GM23338 (cell line): ENCODE data around the gene STXBP5. TPM values are rescaled to one million over a fixed set of nuclear protein-coding genes. Genes with fewer than 3 reads are reported as not detected.
A peak's percentile ranks its signal among the peaks of the same experiment; 100 is the strongest.

Experiments
- ATAC-seq: fragments of 200-7000 bp; cut with Tn5 transposase; 3 replicates; pipeline ENCODE4 v1.9.1; 2020
- DNase-seq: peaks from one replicate; pipeline ENCODE4 v3.0.0-alpha.2; 2015; ENCODE audit warnings: low spot score
- H2AFZ ChIP-seq: fragments of 200-600 bp; sonication (generic); 2 replicates; pipeline ENCODE4 v1.8.0; 2016; ENCODE audit warnings: antibody characterized with exemption, mild to moderate bottlenecking, moderate library complexity
- H3F3A ChIP-seq: fragments of 200-600 bp; sonication (generic); replicated peaks from 2 replicates; pipeline ENCODE4 v1.8.0; 2017; ENCODE audit warnings: antibody characterized with exemption, mixed run types, low read depth
- H3K27ac ChIP-seq: fragments of 200-600 bp; sonication (generic); 2 replicates; pipeline ENCODE4 v1.6.1; 2016; ENCODE audit warnings: low read depth
- H3K27me3 ChIP-seq: fragments of 200-600 bp; sonication (generic); 2 replicates; pipeline ENCODE4 v1.8.0; 2016; ENCODE audit warnings: mild to moderate bottlenecking, mixed run types, moderate library complexity; ENCODE audit not compliant: insufficient read depth
- H3K36me3 ChIP-seq: fragments of 200-600 bp; sonication (generic); 2 replicates; pipeline ENCODE4 v1.8.0; 2016; ENCODE audit warnings: mild to moderate bottlenecking; ENCODE audit not compliant: insufficient read depth
- H3K4me1 ChIP-seq: fragments of 200-600 bp; sonication (generic); 2 replicates; pipeline ENCODE4 v1.8.0; 2016; ENCODE audit warnings: mild to moderate bottlenecking, moderate library complexity; ENCODE audit not compliant: insufficient read depth
- H3K4me2 ChIP-seq: fragments of 200-600 bp; sonication (generic); 2 replicates; pipeline ENCODE4 v1.7.1; 2017; ENCODE audit warnings: mixed run types
- H3K4me3 ChIP-seq: fragments of 200-600 bp; sonication (generic); 2 replicates; pipeline ENCODE4 v1.6.1; 2016; ENCODE audit warnings: mixed run types
- H3K79me2 ChIP-seq: fragments of 200-600 bp; sonication (generic); replicated peaks from 2 replicates; pipeline ENCODE4 v1.8.0; 2017; ENCODE audit warnings: mild to moderate bottlenecking; ENCODE audit not compliant: insufficient read depth
- H3K9me2 ChIP-seq: fragments of 200-600 bp; sonication (generic); 2 replicates; pipeline ENCODE4 v1.8.0; 2017; ENCODE audit not compliant: insufficient read depth
- H4K20me1 ChIP-seq: fragments of 200-600 bp; sonication (generic); replicated peaks from 2 replicates; pipeline ENCODE4 v1.8.0; 2017; ENCODE audit warnings: mild to moderate bottlenecking; ENCODE audit not compliant: insufficient read depth
- H3K27ac Mint-ChIP-seq: 2 replicates; pipeline ENCODE4 v1.8.0; 2020; ENCODE audit warnings: inconsistent platforms, mild to moderate bottlenecking, moderate library complexity, mixed read lengths
- H3K27me3 Mint-ChIP-seq: 3 replicates; pipeline ENCODE4 v1.8.0; 2022; ENCODE audit warnings: low read depth, mild to moderate bottlenecking, moderate library complexity, mixed read lengths, inconsistent platforms; ENCODE audit not compliant: insufficient read depth, poor library complexity
- H3K36me3 Mint-ChIP-seq: 3 replicates; pipeline ENCODE4 v1.8.0; 2021; ENCODE audit warnings: low read depth, mild to moderate bottlenecking, inconsistent platforms, moderate library complexity, mixed read lengths
- H3K4me1 Mint-ChIP-seq: 3 replicates; pipeline ENCODE4 v1.8.0; 2020; ENCODE audit warnings: mild to moderate bottlenecking, inconsistent platforms, mixed read lengths
- H3K4me3 Mint-ChIP-seq: 3 replicates; pipeline ENCODE4 v1.8.0; 2021; ENCODE audit warnings: moderate library complexity, mild to moderate bottlenecking, inconsistent platforms, mixed read lengths
- H3K9me3 Mint-ChIP-seq: 3 replicates; pipeline ENCODE4 v1.8.0; 2020; ENCODE audit warnings: moderate library complexity, mild to moderate bottlenecking, inconsistent platforms, mixed read lengths
- CTCF ChIP-seq, 2 experiments: fragments of 200-600 bp in 1 of 2; sonication (generic) in 1 of 2; conservative IDR thresholded peaks; 2 replicates each; pipeline versions ENCODE4 v1.5.1 to v1.6.1; 2016 to 2017; ENCODE audit warnings: antibody characterized with exemption in 2 of 2, low read depth in 2 of 2, mild to moderate bottlenecking in 2 of 2, moderate library complexity in 1 of 2
- ETS1 ChIP-seq: IDR thresholded peaks from 2 replicates; pipeline ENCODE4 v1.6.1; 2016; ENCODE audit warnings: antibody characterized with exemption
- POLR2AphosphoS5 ChIP-seq: IDR thresholded peaks from 2 replicates; pipeline ENCODE4 v1.6.1; 2016; ENCODE audit warnings: antibody characterized with exemption, low read depth
- ZNF114 ChIP-seq: fragments of 250-450 bp; sonication (Bioruptor Pico); IDR thresholded peaks from 2 replicates; pipeline ENCODE4 v1.5.0; 2020; ENCODE audit warnings: mild to moderate bottlenecking, moderate library complexity
- polyA plus RNA-seq: library from polyadenylated mRNA; unstranded; fragments of >200 nt; fragmentation: Nextera tagmentation; extraction: Ambion mirVana; gene quantifications from 2 replicates; pipeline ENCODE4 v1.2.1, GENCODE V29; 2016
- total RNA-seq: library from RNA; depleted of rRNA; stranded (reverse); fragments of >200 nt; shearing (Covaris generic); gene quantifications from 2 replicates; pipeline ENCODE4 v1.2.3, GENCODE V29; 2014

The STXBP5 gene
- total and polyA plus RNA-seq, 2 experiments from 2014 or later = 3.9 to 17.8 TPM

- no peaks in the 10 kb centered on the region for H3K4me1 ChIP-seq
- H3K9me3 Mint-ChIP-seq = peaks cover 10% of the 10 kb centered on the region
- H3K4me2 ChIP-seq = no peak overlapping the region
- peaks cover 4% of the 10 kb centered on the region; the same call in 1 of the 2 replicates for H3K9me2 ChIP-seq
- no peaks in the 10 kb centered on the region for H3K36me3 ChIP-seq
- no peaks in the 10 kb centered on the region for H3K27me3 ChIP-seq
- H3K27ac Mint-ChIP-seq = no peak overlapping the region
- DNase-seq (no peak), ATAC-seq (no peak)
- H4K20me1 ChIP-seq = no peaks in the 10 kb centered on the region
- H3K4me3 ChIP-seq = no peak overlapping the region
- H3K79me2 ChIP-seq = no peaks in the 10 kb centered on the region
- peaks cover 2% of the 10 kb centered on the region for H3K27me3 Mint-ChIP-seq
- peaks cover 6% of the 10 kb centered on the region; the same call in 2 of the 3 replicates for H3K36me3 Mint-ChIP-seq
- H3K4me3 Mint-ChIP-seq = no peak overlapping the region
- H2AFZ ChIP-seq = no peak overlapping the region
- TF ChIP-seq ZNF114 (CRISPR knock-in tag) (no peak), CTCF (conservative IDR thresholded peaks at IDR 0.05; ENCODE audit: low read depth in 2 of 2) (peak in 1 of 2 experiments; percentile 15; a peak in 1 of 4 replicates), ETS1 (no peak)
- H3K4me1 Mint-ChIP-seq = no peaks in the 10 kb centered on the region
- H3F3A ChIP-seq = no peaks in the 10 kb centered on the region
- H3K27ac ChIP-seq = no peak overlapping the region
These were observed 202.6 kb downstream of the STXBP5 start for GRCh38 chr6:147406783-147407182.

- H3K79me2 ChIP-seq = no peaks in the 10 kb centered on the region
- ATAC-seq (peak; percentile 35; the same call in 1 of the 3 replicates), DNase-seq (peak; percentile 40)
- no peaks in the 10 kb centered on the region for H3K36me3 Mint-ChIP-seq
- no peaks in the 10 kb centered on the region for H4K20me1 ChIP-seq
- no peak overlapping the region for H3K27ac Mint-ChIP-seq
- peaks cover 2% of the 10 kb centered on the region for H3K27me3 Mint-ChIP-seq
- H3K4me3 Mint-ChIP-seq = no peak overlapping the region
- H3K27ac ChIP-seq = no peak overlapping the region
- peaks cover 4% of the 10 kb centered on the region; the same call in 1 of the 2 replicates for H3K9me2 ChIP-seq
- no peak overlapping the region for H3K4me2 ChIP-seq
- H2AFZ ChIP-seq = no peak overlapping the region
- H3K36me3 ChIP-seq = no peaks in the 10 kb centered on the region
- no peak overlapping the region for H3K4me3 ChIP-seq
- H3K27me3 ChIP-seq = no peaks in the 10 kb centered on the region
- H3K4me1 ChIP-seq = no peaks in the 10 kb centered on the region
- peak; percentile 30 to 72 for TF ChIP-seq CTCF (conservative IDR thresholded peaks at IDR 0.05; ENCODE audit: low read depth in 2 of 2)
- TF ChIP-seq ETS1 = no peak
- TF ChIP-seq POLR2AphosphoS5 = no peak
- peaks cover 3% of the 10 kb centered on the region; the same call in 2 of the 3 replicates for H3K9me3 Mint-ChIP-seq
- no peaks in the 10 kb centered on the region for H3K4me1 Mint-ChIP-seq
- H3F3A ChIP-seq = no peaks in the 10 kb centered on the region
These were observed 203.4 kb downstream of the STXBP5 start for GRCh38 chr6:147407571-147407970.
